HepG2 (cell line): ENCODE data around the gene PRR36. TPM values are rescaled to one million over a fixed set of nuclear protein-coding genes. Genes with fewer than 3 reads are reported as not detected.

Experiments
- BRD4 ChIP-seq: sonication (generic); formaldehyde crosslinking; IDR thresholded peaks from 2 replicates; pipeline ENCODE4 v1.4.0; 2020; ENCODE audit warnings: missing genetic modification reagents
- EED ChIP-seq: sonication (generic); formaldehyde crosslinking; IDR thresholded peaks from 2 replicates; pipeline ENCODE4 v1.5.0; 2020; ENCODE audit warnings: mild to moderate bottlenecking, missing genetic modification reagents
- LRRFIP1 ChIP-seq: sonication (generic); formaldehyde crosslinking; conservative IDR thresholded peaks from 2 replicates; pipeline ENCODE4 v1.4.0; 2020; ENCODE audit warnings: missing genetic modification reagents
- PCBP2 ChIP-seq: fragments of 200-400 bp; formaldehyde crosslinking; optimal IDR thresholded peaks from 2 replicates; pipeline ENCODE3; 2018; ENCODE audit warnings: low read length, low read depth; ENCODE audit not compliant: poor library complexity, severe bottlenecking
- REL ChIP-seq: sonication (generic); formaldehyde crosslinking; conservative IDR thresholded peaks from 2 replicates; pipeline ENCODE4 v1.8.0; 2022; ENCODE audit warnings: mild to moderate bottlenecking, missing genetic modification reagents, moderate library complexity
- THRA ChIP-seq: sonication (generic); formaldehyde crosslinking; IDR thresholded peaks from 2 replicates; pipeline ENCODE4 v1.4.0; 2020; ENCODE audit warnings: missing genetic modification reagents, borderline replicate concordance
- ZBTB20 ChIP-seq: sonication (generic); formaldehyde crosslinking; IDR thresholded peaks from 2 replicates; pipeline ENCODE4 v1.8.1; 2023; ENCODE audit warnings: missing genetic modification reagents, low read depth, mild to moderate bottlenecking, borderline replicate concordance
- ZBTB42 ChIP-seq: sonication (generic); formaldehyde crosslinking; IDR thresholded peaks from 2 replicates; pipeline ENCODE4 v1.5.0; 2020; ENCODE audit warnings: mild to moderate bottlenecking, missing genetic modification reagents
- ZFP91 ChIP-seq: sonication (generic); formaldehyde crosslinking; IDR thresholded peaks from 2 replicates; pipeline ENCODE4 v1.9.0; 2022; ENCODE audit warnings: missing genetic modification reagents, mild to moderate bottlenecking, borderline replicate concordance
- ZMAT3 ChIP-seq: sonication (generic); formaldehyde crosslinking; conservative IDR thresholded peaks from 2 replicates; pipeline ENCODE4 v1.7.0; 2021; ENCODE audit warnings: missing genetic modification reagents
- ZNF34 ChIP-seq: sonication (generic); formaldehyde crosslinking; IDR thresholded peaks from 2 replicates; pipeline ENCODE4 v1.4.0; 2020; ENCODE audit warnings: mild to moderate bottlenecking, missing genetic modification reagents, borderline replicate concordance
- ZNF460 ChIP-seq: sonication (generic); formaldehyde crosslinking; IDR thresholded peaks from 2 replicates; pipeline ENCODE4 v1.5.1; 2020; ENCODE audit warnings: missing genetic modification reagents, mild to moderate bottlenecking, borderline replicate concordance
- ZNF746 ChIP-seq: sonication (generic); formaldehyde crosslinking; IDR thresholded peaks from 2 replicates; pipeline ENCODE4 v1.8.0; 2022; ENCODE audit warnings: mild to moderate bottlenecking, missing genetic modification reagents
- polyA plus RNA-seq, 8 experiments: library from polyadenylated mRNA; depleted of rRNA in 3 of 8; stranded (reverse) in 7 of 8; unstranded in 1 of 8; fragments of >200 nt; fragmentation: Illumina TruSeq in 4 of 8; extraction: Trizol in 4 of 8; gene quantifications; 2 replicates each; pipeline versions ENCODE4 v1.2.1 to v1.2.3, GENCODE V29; 2011 to 2016; ENCODE audit warnings: low read depth in 4 of 8, missing spikeins in 1 of 8, mixed read lengths in 1 of 8; ENCODE audit not compliant: insufficient read depth in 1 of 8
- total RNA-seq, 5 experiments: library from RNA; depleted of rRNA; stranded (reverse); fragments of >200 nt; fragmentation: Illumina TruSeq; extraction: Trizol; gene quantifications; 2 replicates each; pipeline ENCODE4 v1.2.3, GENCODE V29; 2016; ENCODE audit warnings: low read depth in 1 of 5
- TF ChIP-seq, protein P1 (sequence below), 2 experiments: sonication (generic) in 1 of 2; formaldehyde crosslinking in 1 of 2; IDR thresholded peaks; 2 replicates each; pipeline versions ENCODE4 v1.5.1 to v1.6.1; 2011 to 2020; ENCODE audit warnings: borderline replicate concordance in 1 of 2, low read depth in 1 of 2, low read length in 1 of 2, mild to moderate bottlenecking in 1 of 2, missing genetic modification reagents in 1 of 2, moderate library complexity in 1 of 2

The PRR36 gene
- total and polyA plus RNA-seq, 2 of the 13 experiments (the other 11 are each of a cell fraction or from before 2014, with no cell fraction given), result 0.07 to 0.17 TPM

- no peak for TF ChIP-seq ZFP91
- TF ChIP-seq THRA (CRISPR knock-in tag), result peak; percentile 78; the same call in 1 of the 2 replicates
- no peak for TF ChIP-seq ZNF34 (CRISPR knock-in tag)
- TF ChIP-seq ZNF460, result peak; percentile 69
- peak; percentile 68 for TF ChIP-seq ZMAT3 (CRISPR knock-in tag)
- no peak for TF ChIP-seq LRRFIP1 (CRISPR knock-in tag)
- 0 out of 2 replicates have a peak, but pooled peaks have one; percentile 35 for TF ChIP-seq EED (CRISPR knock-in tag)
- no peak for TF ChIP-seq REL (CRISPR knock-in tag)
- TF ChIP-seq ZBTB20 (CRISPR knock-in tag), result no peak
- TF ChIP-seq, protein P1, sequence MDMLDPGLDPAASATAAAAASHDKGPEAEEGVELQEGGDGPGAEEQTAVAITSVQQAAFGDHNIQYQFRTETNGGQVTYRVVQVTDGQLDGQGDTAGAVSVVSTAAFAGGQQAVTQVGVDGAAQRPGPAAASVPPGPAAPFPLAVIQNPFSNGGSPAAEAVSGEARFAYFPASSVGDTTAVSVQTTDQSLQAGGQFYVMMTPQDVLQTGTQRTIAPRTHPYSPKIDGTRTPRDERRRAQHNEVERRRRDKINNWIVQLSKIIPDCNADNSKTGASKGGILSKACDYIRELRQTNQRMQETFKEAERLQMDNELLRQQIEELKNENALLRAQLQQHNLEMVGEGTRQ (IDR thresholded peaks at IDR 0.05; ENCODE audit: low read depth, low read length), result no peak
- TF ChIP-seq, protein P1 (CRISPR knock-in tag; IDR thresholded peaks at IDR 0.05; ENCODE audit: borderline replicate concordance), result no peak
- no peak for TF ChIP-seq ZNF746 (CRISPR knock-in tag)
- TF ChIP-seq ZBTB42 (CRISPR knock-in tag), result no peak
- TF ChIP-seq PCBP2, result no peak
- no peak for TF ChIP-seq BRD4 (CRISPR knock-in tag)
These were observed 44.6 kb upstream of the PRR36 start (continued) for GRCh38 chr19:7918615-7919421.
